NCI-H510A (cell line): ENCODE results near the gene DMD.

Experiments used
- DNase-seq: peaks from one replicate; lab custom pipeline; 2025; lab: John Stamatoyannopoulos, UW

The DMD gene

GRCh38 chrX:31178064-31178768 lies 2033.1 kb downstream of the DMD start:
- DNase-seq, result no peak

- no peak for DNase-seq
Measured at GRCh38 chrX:31170792-31171191, 2040.6 kb downstream of the DMD start.

DNA sequence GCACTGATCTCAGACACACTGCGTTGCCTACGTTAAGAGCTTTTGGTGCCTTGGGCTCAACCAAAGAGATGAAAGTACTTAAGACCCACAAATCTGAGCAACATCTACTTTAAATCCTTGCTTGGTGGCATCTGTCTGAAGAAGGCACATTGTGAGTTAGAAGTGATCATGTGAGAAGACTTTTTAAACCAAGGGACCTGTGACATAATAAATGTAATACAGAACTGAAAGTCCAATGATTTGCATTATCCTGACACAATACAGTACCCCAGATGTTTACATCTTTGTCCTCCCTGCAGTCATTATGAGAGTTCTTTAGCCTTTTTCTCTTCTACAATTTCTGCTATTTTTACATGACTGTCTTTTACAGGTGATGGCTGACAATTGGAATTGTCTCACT lies 2042.8 kb downstream of the DMD start:
- no peak for DNase-seq

- DNase-seq, result no peak
Measured at GRCh38 chrX:31166832-31167231, 2044.5 kb downstream of the DMD start.

DNA sequence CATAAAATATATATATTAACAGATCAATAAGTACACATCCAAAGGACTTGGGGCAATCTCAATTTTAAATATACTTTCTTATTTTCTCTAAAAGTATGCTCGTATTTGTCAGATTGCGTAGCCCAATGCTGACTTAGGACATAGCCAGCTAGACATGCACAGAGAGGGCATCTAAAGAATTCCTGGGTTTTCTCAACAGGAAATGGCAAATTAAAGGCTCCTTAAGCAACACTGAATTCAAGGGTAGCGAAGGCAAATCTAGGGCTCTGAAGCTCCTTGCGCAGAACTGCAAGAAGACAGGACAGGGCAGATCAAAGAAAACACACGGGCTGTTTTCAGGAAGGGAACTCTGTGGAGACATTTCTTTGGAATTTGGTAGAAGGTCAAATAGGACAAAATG lies 2044.9 kb downstream of the DMD start:
- DNase-seq, result no peak

DNA sequence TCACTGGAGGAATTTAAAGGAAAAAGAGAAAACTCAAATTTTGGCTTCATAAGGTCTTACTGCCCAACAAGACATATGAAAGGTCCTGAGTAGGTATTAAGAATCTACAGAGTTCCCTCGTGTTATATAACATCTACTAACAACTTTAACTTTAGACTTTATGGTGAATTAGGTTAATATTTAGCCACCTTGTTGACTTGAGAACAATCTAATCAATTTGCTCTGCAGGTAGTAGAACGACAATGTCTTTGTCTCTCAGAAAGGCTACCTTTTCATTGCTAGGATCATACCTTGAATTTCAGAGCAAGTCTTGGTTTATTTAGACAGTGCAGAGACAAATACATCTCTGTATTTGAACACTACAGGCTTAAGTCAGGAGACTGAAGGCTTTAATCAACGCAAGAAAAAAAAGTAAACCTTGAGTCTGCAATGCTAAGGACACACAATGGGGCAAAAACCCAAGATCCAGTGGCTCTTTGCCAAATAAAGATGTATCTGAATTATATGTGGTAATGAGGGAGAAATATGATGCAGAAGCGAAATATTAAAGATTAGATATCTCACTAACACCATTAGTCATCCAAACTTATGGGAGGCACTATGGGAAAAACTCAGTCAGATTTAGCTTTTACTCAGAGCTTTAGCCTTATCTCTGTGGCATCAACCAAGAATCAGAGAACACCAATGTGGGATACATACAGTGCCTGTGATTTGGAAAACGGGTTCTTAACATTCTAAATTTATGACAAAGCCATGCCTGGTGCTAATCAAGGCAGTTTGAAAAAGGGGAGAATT lies 2045.9 kb downstream of the DMD start:
- DNase-seq, result no peak

GRCh38 chrX:31154946-31155345 lies 2056.4 kb downstream of the DMD start:
- DNase-seq, result no peak

GRCh38 chrX:31153475-31154047 lies 2057.8 kb downstream of the DMD start:
- DNase-seq, result no peak

DNA sequence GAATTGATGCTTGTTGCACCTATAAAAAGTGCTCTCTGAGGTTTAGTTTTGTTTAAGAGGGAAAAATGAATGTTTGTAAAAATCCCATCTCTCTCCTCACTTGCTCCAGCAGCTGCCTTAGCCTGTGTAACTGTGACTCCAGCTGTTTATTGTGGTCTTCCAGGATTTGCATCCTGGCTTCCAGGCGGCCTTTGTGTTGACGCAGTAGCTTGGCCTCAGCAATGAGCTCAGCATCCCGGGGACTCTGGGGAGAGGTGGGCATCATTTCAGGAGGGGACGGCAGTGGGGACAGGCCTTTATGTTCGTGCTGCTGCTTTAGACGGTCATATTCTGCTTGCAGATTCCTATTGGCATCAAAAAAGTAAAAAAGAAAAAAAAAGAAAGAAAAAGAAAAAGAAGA lies 2064.2 kb downstream of the DMD start:
- DNase-seq, result no peak

DNA sequence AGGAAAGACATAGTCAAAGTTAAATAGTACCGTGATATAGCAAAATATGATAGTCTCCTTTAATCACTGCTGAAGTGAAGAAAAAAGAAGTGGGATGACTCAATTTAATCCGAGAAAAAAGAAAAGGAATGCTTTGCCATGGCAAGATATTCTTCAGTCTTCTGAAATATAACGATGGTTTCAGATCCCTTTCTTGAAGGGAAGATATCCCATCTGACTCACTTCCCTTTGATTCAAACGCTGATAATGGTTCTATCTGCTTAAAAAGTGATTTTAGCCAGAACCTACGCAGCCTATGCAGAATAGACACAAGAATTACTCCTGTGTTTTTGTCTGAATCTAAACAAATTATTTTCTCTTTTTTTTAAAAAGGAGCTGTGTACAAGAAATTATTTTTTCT lies 2071.4 kb downstream of the DMD start:
- DNase-seq, result no peak

DNA sequence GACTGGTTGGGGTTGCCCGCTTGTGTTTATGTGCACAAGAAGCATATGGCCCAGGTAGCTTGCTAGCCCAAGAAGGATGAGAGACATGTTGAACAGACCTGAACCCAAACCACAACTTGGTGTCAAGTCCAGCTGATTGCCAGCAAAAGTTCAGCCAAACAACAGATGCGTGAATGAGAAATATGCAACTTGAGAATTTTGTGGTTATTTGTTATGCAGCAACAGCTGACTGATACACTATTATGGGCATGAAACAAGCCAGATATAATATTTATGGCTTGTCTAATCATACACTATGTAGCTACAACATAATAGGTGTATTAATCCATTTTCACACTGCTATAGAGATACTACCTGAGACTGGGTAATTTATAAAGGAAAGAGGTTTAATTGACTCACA lies 2073.2 kb downstream of the DMD start:
- DNase-seq, result no peak

DNA sequence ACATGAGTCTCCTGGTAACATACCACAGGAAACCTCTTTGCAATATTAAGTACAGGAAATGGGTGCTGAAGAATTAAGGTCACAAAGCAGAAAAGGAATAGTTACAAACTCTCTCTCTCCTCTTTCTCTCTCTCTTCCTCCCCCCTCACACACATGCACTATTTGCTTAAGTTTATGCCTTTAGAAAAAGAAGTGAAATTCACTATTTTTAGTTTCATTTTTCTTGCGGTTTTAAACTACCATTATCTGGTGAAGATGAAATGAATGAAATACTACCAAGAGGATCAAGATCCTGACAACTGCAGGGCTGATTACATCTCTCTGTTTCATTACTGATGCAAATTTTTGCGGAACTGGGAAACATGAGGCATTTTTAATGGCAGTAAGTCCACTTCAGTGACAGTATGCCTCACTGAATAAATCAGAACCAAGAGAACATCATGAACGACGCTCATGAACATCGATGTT lies 2075.2 kb downstream of the DMD start:
- DNase-seq, result no peak

GRCh38 chrX:31132821-31133241 lies 2078.5 kb downstream of the DMD start:
- DNase-seq, result no peak

GRCh38 chrX:31130457-31131220 lies 2080.7 kb downstream of the DMD start:
- DNase-seq, result no peak

- DNase-seq, result no peak
Measured at GRCh38 chrX:31128855-31129254, 2082.5 kb downstream of the DMD start.

- no peak for DNase-seq
Measured at GRCh38 chrX:31127716-31128115, 2083.6 kb downstream of the DMD start.

DNA sequence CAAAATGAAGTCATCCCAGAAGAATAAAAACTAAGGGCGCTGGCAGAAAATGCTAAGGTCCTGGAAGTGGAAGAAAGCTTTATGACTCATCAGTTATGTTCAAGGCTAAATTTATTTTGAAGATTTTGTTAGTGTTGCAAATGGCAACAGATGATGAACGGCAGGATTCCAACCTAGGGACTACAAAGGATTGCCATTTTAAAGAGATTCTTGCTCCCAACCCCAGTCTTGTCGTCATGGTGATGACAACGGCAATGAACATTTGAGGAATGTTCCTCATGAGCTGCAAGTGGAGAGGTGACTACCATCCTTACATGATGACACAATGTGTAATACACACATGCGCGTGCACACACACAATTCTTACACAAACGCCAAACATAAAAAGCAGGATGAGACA lies 2085.1 kb downstream of the DMD start:
- no peak for DNase-seq

GRCh38 chrX:31124536-31124935 lies 2086.8 kb downstream of the DMD start:
- no peak for DNase-seq

DNA sequence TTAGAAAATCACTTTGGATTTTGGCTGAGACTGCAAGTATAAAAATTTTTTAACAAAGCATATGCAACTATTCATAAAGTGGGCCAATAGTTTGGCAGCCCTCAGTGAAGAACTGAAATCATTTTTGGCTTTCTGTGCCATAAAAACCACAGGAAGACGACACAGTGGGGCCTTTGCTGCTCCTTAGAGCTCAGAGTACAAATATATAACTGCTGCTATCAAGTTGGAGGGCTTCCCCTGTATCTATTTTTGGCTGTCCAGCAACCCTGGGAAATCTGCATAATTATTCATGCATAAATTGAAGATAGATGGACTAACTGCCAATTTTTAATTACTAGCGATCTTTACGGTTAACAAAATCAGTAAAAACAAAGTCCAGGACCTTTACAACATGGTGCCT lies 2088.0 kb downstream of the DMD start:
- no peak for DNase-seq

- no peak for DNase-seq
Measured at GRCh38 chrX:31117266-31117665, 2094.1 kb downstream of the DMD start.

GRCh38 chrX:31115398-31115797 lies 2096.0 kb downstream of the DMD start:
- no peak for DNase-seq

DNA sequence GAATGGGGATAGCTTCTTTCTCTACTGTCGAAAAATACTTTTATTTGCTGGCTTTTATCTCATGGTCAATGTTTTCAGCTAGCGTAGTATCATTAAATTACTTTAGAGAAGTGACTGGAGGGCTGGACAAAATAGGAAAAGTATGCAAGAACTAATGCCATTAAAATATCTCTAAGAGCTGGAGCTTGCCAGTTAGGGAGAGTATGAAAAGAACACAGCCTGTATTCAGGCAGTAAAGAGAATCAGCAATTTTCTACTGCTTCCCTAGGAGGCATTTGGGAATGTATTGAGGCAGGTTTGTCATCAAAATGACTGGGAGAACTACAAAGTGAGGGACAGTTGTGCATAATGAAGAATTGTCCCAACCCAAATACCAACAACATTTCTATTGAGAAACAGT lies 2096.5 kb downstream of the DMD start:
- DNase-seq, result no peak
